ENCODE data around the gene PRKCA.

DNA sequence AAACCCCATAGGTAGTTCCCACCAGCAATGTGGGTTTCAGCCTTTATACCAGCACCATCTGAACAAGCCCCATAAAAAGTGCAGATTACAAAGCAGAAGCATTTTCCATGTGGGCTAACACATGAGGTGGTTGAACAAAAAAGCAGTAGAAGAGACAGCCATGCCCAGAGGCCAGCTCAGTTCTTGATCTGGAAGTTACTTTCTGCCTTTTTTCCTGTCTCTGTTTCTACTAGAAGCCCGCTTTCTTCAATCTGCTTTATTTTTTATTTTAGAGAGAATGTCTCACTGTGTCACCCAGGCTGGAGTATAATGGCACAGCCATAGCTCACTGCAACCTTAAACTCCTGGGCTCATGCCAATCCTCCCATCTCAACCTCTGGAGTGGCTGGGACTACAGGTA, 41.7 kb upstream of the PRKCA start:
- no peak for TF ChIP-seq JUND (IDR thresholded peaks at IDR 0.05)
- TF ChIP-seq, protein P1, sequence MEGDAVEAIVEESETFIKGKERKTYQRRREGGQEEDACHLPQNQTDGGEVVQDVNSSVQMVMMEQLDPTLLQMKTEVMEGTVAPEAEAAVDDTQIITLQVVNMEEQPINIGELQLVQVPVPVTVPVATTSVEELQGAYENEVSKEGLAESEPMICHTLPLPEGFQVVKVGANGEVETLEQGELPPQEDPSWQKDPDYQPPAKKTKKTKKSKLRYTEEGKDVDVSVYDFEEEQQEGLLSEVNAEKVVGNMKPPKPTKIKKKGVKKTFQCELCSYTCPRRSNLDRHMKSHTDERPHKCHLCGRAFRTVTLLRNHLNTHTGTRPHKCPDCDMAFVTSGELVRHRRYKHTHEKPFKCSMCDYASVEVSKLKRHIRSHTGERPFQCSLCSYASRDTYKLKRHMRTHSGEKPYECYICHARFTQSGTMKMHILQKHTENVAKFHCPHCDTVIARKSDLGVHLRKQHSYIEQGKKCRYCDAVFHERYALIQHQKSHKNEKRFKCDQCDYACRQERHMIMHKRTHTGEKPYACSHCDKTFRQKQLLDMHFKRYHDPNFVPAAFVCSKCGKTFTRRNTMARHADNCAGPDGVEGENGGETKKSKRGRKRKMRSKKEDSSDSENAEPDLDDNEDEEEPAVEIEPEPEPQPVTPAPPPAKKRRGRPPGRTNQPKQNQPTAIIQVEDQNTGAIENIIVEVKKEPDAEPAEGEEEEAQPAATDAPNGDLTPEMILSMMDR (IDR thresholded peaks at IDR 0.05; ENCODE audit: low read depth, low read length, missing input control): no peak
- no peak for TF ChIP-seq RAD21 (IDR thresholded peaks at IDR 0.05)
- TF ChIP-seq FOXA1 (IDR thresholded peaks at IDR 0.05): no peak
- TF ChIP-seq GABPA (IDR thresholded peaks at IDR 0.05 in 1 of 2, conservative IDR thresholded peaks at IDR 0.05 in 1 of 2): no peak
- TF ChIP-seq, protein P2, sequence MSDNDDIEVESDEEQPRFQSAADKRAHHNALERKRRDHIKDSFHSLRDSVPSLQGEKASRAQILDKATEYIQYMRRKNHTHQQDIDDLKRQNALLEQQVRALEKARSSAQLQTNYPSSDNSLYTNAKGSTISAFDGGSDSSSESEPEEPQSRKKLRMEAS (IDR thresholded peaks at IDR 0.05): no peak
- TF ChIP-seq, protein P3, sequence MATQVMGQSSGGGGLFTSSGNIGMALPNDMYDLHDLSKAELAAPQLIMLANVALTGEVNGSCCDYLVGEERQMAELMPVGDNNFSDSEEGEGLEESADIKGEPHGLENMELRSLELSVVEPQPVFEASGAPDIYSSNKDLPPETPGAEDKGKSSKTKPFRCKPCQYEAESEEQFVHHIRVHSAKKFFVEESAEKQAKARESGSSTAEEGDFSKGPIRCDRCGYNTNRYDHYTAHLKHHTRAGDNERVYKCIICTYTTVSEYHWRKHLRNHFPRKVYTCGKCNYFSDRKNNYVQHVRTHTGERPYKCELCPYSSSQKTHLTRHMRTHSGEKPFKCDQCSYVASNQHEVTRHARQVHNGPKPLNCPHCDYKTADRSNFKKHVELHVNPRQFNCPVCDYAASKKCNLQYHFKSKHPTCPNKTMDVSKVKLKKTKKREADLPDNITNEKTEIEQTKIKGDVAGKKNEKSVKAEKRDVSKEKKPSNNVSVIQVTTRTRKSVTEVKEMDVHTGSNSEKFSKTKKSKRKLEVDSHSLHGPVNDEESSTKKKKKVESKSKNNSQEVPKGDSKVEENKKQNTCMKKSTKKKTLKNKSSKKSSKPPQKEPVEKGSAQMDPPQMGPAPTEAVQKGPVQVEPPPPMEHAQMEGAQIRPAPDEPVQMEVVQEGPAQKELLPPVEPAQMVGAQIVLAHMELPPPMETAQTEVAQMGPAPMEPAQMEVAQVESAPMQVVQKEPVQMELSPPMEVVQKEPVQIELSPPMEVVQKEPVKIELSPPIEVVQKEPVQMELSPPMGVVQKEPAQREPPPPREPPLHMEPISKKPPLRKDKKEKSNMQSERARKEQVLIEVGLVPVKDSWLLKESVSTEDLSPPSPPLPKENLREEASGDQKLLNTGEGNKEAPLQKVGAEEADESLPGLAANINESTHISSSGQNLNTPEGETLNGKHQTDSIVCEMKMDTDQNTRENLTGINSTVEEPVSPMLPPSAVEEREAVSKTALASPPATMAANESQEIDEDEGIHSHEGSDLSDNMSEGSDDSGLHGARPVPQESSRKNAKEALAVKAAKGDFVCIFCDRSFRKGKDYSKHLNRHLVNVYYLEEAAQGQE (IDR thresholded peaks at IDR 0.05): no peak
- no peak for TF ChIP-seq YY1 (IDR thresholded peaks at IDR 0.05)
- no peak for TF ChIP-seq EGR1 (IDR thresholded peaks at IDR 0.05; ENCODE audit: low read depth in 2 of 2)
- TF ChIP-seq, protein P4, sequence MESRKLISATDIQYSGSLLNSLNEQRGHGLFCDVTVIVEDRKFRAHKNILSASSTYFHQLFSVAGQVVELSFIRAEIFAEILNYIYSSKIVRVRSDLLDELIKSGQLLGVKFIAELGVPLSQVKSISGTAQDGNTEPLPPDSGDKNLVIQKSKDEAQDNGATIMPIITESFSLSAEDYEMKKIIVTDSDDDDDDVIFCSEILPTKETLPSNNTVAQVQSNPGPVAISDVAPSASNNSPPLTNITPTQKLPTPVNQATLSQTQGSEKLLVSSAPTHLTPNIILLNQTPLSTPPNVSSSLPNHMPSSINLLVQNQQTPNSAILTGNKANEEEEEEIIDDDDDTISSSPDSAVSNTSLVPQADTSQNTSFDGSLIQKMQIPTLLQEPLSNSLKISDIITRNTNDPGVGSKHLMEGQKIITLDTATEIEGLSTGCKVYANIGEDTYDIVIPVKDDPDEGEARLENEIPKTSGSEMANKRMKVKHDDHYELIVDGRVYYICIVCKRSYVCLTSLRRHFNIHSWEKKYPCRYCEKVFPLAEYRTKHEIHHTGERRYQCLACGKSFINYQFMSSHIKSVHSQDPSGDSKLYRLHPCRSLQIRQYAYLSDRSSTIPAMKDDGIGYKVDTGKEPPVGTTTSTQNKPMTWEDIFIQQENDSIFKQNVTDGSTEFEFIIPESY (IDR thresholded peaks at IDR 0.05): no peak
- TF ChIP-seq, protein P5, sequence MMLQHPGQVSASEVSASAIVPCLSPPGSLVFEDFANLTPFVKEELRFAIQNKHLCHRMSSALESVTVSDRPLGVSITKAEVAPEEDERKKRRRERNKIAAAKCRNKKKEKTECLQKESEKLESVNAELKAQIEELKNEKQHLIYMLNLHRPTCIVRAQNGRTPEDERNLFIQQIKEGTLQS (IDR thresholded peaks at IDR 0.05): no peak
- TF ChIP-seq TAF1 (conservative IDR thresholded peaks at IDR 0.05): no peak

Data from liver (tissue), 3 donors.